ENCODE results near the gene NCKAP5.

The NCKAP5 gene

DNA sequence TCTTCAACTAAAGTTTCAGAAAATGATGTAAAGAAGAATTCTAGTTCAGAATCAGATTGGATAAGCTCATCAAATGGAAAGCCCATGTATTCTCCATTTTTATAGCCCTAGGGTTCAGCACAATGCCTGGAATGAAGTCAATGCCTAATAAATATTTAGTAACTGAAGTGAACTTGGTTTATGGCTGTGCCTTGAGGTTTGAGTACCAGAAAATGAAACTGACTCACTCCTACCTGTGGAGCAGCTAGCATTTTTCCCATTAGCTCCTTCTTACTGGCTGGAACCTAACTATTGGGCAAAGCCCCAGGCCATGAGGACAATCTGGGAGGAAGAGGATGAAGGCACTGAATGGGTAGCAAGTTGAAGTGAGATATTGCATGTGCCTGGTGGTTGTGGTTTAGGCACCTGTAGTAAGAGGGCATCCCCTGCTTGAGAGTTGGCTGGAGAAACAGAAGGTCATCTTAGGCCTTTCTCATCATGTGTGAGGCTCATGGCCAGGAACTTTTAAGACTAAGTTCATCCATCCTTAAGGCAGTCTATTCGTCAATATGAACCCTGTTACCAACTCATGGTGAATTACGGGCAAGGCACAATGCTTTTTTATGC, 813.3 kb downstream of the NCKAP5 start:
- DNase-seq (ENCODE audit: low spot score), result no peak

DNA sequence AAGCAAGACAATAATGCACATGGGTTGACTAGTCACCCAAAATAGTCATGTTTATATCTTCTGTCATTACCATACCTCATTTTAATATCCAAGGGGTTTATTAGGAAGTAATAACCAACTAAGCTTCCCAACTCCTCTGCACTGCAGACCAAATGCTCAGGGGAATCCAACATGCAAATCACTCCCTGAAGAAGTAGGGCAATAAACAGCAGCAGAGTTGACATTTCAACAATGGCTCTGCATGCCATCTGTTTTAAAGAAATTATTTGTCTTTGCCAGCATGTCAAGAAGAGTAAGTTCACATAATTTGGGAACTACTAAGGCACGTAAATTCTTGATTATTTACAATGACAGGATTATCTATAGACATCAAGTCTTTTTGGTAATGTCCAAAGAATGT, 813.9 kb downstream of the NCKAP5 start:
- DNase-seq (ENCODE audit: low spot score), result no peak

DNA sequence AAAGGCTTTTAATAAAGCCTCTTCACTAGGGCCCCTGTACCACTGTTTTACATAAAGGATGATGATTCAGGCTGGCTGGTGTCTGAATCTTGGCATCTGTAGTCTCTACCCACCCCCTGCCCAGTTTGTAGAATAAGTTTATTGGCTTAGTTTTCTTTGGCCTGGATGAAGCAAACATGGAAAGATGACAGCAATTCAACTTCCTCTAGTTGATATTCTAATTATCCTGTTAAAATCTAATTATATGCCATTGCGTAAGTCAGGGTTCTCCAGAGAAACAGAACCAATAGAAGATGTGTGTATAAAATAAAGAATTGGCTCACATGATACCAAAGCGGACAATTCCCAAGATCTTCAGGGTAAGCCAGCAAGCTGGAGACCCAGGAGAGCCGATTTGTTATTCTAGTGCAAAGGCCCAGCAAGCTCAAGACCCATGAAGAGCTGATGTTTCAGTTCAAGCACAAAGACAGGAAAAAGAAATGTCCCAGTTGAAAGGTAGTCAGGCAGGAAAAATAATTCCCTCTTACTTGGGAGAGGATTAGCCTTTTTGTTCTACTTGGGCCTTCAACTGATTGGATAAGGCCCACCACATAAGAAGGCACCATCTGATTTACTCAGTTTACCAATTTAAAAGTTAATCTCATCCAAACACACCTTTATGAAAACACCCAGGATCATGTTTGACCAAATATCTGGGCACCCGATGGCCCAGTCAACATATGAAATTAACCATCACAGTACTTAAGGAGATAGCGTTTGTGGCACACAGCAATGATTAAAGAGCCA, 815.6 kb downstream of the NCKAP5 start:
- DNase-seq (ENCODE audit: low spot score), result no peak

DNA sequence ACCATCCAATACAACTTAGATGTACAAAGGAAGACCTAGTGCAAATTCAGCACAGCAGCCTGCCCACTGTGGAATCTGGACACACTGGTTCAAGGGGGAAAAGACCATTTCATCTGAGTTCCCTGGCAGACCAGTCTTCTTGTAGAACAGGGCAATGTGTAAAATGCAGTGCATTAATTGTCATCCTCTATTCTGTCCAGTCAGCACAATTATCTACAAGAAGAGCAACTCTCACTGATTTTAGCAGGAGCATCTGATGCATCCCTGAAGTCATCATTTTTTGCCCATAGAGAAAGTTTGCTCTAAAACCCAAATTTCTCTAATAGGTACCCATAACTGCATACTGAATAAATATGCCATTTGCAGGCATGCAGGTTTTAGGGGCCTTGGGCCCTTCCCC, 816.4 kb downstream of the NCKAP5 start:
- no peak for DNase-seq (ENCODE audit: low spot score)

DNA sequence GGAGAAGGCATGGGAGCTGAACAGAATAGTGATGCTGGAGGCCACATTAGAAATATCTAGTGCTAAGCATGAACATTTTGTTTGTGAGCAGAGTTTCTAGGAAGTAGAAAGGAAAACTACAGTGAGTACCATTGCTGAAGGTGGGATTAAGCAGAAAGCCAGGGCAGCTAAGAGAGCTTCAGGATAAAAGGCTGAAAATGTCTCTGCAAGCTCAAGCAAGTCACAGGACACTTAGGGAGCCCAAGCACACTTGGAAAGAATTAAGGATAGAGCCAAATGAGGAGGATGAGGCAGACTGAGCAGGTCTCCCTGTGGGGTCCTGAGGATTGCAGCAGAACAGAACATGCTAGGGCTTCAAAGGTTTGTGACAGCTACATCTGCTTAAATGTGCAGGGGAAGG, 817.7 kb downstream of the NCKAP5 start:
- DNase-seq (ENCODE audit: low spot score), result no peak

DNA sequence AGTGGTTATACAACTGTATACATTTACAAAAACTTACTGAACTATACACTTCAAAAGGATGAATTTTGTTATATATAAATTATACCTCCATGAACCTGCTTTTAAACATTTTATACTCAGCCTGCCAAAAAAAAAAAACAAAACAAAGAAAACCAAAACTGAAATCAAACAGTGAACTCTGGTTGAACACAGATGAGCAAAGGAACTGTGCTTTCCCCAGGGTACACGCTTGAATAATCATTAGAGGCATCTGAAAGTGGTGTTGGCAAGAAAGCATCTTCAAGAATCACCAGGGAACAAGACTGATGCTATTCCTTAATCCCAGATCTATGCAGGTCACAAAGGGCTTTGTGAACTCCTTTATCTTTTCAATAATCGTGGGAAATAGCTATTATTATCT, 821.2 kb downstream of the NCKAP5 start:
- DNase-seq (ENCODE audit: low spot score), result no peak

DNA sequence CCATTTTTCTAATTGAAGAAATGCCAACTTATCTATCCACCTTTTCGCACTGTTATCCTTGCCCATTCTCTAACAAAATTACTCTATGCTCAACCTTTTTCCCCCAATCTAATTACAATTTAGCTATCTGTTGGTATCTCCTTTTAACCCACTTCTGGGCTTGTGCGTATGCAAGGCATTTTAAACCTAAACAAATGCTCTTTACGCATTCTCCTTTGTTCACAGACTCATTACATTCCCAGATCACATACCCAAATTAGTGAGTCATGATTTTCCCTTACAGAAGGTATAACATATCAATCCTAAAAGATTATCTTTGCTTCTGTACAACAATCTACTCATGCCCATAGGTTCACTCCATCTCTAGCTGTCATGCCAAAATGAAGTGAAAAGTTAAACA, 826.5 kb downstream of the NCKAP5 start:
- no peak for DNase-seq (ENCODE audit: low spot score)

DNA sequence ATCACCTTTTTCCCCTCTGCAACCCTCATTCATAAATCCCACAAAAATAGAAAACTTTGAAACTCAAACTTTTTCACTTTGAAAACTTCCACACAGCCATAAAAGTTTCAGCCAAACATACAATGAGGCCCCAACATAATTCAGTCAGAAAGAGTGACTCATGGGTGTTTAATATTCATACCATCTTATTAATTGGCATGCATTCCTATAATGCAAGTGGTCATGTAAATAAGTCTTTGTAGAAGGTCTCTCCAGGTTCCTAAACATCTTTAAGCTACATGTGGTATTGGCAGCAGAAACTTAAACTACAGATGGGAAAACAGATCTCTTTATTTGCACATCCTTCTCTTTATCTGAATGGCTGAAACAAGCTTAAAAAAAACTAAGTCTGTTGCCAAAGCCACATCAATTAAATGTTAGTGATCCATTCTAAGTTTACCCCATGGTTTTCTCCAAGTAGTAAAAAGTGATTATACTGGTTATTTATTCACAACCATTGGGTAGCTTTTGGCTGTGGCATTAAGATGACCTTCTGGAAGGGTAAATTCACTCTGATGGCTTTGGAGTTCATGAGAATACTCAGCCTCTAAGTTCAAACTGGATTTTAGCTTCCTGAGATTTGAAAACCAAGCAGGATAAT, 828.1 kb downstream of the NCKAP5 start:
- no peak for DNase-seq (ENCODE audit: low spot score)

DNA sequence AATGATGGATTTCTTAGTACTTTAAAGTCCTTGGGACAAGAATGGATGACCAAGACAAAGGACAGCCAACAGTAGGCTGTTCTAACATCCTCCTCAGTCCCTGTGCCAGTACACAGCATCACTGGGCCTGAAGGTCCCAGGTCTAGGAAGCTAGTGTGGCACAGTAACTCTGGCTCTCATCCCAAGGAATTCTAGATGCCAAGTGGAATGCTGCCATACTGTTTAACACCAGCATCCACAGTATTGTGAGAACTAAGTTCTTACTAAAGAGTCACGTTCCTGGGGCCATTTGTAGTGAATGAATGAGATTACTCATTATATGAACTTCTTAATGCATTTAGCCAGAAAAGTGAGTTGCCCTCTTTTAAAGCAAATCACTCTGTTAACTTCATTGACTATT, 830.0 kb downstream of the NCKAP5 start:
- no peak for DNase-seq (ENCODE audit: low spot score)

DNA sequence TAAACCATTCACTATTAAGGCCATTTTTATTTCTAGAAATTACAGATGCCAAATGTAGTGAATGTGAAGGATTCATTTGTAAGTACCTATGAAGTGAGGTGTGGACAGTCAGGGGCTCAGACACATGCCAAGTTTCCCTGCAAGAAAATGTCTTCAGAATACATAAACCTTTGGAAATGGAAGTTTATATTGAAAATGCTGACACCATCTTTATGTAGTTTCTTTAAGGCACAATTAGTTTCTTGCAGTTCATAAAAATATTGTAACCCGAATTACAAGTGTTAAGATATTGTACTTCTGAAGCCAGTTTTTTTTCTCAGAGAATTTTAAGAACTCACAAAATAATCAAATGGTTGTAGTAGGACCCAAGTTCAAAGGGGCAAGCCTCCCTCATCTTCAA, 832.2 kb downstream of the NCKAP5 start:
- no peak for DNase-seq (ENCODE audit: low spot score)

DNA sequence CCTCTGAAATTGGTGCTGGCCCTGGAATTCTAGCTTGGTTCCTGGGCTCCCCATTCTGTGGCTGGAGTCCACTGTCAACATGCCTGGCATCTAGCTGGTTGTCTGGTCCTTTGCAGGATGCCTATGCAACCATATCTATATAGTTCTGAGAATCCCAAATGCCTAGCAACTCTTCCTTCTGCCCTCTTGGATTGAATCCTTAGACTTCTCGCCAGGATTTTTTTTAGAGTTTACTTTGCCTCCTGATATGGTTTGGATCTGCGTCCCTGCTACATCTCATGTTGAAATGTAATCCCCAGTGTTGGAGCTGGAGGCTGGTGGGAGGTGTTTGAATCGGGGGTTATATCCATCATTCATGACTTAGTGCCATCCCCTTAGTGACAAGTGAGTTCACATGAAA, 833.3 kb downstream of the NCKAP5 start:
- DNase-seq (ENCODE audit: low spot score), result no peak

DNA sequence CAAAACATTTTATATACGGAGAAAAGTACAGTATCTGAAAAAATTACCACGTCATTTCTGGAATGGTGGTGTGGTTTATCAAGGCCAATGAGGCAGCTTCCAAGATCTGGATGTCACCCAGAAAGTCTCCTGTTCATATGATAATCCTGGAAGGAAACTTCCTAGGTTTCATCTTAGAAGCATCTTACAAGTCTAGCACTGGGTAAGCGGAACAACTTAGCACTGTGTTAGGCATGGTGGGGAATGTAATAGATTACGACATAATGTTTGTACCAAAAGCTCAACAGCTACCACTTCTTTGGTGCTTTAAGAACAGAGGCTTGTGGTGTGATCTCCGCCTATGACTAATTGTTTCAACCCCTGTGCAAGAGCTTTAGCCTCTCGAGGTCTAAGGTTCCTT, 835.2 kb downstream of the NCKAP5 start:
- no peak for DNase-seq (ENCODE audit: low spot score)

DNA sequence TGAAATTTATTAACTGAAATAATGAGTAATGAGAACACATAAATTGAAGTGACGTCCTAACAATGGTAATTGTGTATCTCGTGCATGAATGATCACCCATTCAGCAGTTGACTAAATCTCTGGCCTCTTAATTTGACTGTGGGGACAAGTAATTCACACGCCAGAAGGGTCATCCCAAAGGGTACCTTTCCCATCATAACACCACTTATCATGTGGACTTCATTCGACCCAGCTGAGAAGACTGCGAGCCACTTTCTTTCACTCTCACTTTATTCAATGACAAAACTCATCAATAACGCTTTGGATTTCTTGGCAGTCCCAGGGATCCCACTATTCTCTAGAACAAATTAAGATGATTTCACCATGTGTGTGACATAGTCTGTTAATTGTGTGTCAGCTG, 835.6 kb downstream of the NCKAP5 start:
- no peak for DNase-seq (ENCODE audit: low spot score)

DNA sequence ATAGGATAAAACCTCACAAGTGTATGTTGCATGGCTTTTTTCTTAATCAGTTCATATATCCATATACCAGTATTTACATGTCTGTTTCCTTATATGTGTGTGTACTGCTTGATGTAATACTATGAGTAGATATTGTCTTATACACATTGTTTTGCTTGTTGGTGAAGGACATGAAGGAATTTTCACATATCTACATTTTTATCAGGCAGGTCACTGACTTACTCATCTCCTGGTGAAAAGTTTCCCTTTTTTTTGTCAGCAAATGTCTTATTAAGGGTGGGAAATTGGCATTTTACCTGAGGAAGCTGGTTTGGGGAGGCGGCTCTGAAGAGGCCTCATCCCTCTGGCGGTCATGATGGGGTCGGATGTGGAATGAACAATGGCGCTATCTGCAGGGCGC, 836.8 kb downstream of the NCKAP5 start:
- DNase-seq (ENCODE audit: low spot score), result no peak

DNA sequence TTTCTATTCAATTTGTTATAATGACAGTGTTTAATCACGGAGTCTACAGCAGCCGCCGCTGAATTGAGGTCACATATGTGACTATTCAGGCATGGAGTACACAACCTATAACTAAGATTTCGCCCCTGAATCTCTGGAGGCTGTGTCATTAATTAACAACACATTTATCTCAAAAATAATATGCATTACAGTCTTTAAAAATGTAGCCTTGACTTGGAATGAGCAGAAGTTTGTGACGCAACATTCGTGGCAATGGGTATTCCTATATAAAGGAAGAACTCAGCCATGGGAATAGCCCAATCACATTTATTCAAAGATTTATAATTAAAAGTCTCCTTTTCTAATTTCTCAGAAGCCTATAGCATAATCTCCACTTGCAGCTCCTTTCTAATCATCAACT, 837.7 kb downstream of the NCKAP5 start:
- DNase-seq (ENCODE audit: low spot score), result no peak

DNA sequence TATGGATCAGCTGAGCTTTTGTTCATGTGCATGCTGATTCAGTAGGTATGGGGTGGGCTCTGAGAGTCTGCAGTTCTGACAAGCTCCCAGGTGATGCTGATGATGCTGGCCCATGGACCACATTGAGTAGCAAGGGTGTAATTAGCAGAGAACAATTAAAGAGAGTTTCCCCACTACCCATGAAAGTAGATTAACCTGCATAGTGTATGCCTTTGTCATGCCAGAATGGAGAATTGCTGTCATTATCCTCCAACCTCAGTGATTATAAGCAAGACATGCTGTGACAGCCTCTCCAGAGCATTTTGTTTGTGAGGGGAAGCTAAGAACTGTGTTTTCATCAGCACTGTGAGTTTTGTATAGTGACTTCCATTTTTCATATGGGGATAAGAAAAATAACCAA, 838.7 kb downstream of the NCKAP5 start:
- DNase-seq (ENCODE audit: low spot score), result no peak

DNA sequence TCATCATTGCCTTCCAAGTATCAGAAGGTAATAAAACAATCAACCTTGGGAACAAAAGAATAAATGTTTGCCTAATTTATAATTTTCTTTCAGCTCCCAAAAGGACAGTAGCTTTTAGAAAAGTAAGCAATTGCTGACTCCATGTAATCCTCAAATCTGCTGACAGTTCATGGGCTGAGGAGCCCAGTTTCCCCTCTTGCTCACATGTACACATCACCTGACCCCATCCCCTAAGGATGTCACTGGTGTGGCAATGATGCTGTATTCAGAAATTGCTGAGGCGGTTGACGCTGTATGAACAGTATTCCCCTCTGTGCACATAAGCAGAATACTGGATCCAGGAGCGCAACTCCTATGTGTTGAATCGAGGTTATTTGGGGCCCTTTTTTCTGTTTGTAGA, 842.1 kb downstream of the NCKAP5 start:
- DNase-seq (ENCODE audit: low spot score), result no peak

DNA sequence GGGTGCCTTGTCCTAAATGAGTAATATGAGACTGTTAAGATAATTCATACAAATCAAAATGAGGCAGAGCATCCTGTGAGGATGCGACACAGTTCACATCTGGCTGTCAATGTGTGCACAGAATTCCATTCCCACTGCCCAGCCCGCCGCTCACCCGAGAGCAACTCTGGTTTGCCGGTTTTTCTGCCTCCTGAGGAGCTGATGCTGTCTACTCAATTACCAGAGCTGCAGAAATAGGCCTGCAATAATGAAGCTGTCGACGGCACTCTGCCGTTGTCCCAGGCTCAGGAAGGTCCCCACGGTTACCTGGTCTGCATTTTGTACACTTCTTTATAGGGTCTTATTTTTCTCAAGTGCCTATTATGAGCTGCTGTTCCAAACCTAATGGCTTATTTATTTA, 842.5 kb downstream of the NCKAP5 start:
- no peak for DNase-seq (ENCODE audit: low spot score)

DNA sequence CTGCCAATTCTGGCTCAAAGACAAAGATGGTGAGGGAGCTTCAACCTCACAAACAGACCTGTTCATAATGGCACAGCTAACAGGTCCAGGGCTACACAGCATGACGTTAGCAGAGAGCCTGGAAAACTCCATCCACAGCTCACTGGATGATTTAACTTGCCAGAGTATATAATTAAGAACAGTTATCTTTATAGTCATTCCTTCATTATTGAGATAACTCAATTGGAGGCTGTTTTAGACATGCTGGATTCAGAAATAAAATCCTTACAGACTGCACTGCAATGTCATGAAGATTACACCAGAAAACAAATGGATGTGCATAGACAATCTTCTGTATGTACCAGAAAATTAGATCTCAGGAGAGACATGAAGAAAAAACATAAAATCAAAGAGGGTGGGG, 843.1 kb downstream of the NCKAP5 start:
- no peak for DNase-seq (ENCODE audit: low spot score)

DNA sequence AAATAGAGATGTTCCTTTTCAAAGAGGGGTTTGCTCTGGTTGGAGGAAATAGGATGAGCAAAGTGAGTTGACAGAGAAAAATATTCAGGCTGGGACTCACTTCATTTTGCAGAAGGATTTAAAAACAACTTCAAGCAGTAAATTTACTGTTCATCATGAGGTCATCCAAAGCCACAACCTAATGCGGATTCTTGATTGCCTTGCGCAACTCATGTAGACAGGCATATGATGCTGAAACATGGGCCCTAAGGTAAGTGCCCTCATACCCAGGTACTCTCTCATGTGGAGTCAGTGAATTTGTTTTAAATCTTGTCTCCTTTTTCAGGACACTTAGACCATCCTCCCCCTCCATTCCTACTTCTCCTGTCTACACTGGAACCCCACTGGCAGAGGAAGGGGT, 846.3 kb downstream of the NCKAP5 start:
- DNase-seq (ENCODE audit: low spot score), result no peak

DNA sequence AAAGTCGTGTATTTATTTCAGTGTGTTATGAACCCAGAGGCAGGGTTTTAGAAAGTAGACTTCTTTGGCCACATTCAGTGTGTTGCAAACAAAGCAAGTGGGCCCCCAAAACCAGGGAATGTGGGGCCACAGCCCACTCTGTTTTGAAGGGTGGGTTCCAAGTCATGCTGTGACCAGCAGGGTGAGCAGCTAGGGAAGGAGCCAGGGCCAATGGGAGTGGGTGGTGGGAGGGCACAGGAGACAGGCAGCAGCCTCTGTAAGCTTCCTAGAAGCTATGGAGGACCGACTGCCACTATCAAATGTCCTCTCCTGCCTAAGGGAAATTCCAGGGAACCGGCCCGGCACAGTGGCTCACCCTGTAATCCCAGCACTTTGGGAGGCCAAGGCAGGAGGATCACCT, 847.9 kb downstream of the NCKAP5 start:
- no peak for DNase-seq (ENCODE audit: low spot score)

DNA sequence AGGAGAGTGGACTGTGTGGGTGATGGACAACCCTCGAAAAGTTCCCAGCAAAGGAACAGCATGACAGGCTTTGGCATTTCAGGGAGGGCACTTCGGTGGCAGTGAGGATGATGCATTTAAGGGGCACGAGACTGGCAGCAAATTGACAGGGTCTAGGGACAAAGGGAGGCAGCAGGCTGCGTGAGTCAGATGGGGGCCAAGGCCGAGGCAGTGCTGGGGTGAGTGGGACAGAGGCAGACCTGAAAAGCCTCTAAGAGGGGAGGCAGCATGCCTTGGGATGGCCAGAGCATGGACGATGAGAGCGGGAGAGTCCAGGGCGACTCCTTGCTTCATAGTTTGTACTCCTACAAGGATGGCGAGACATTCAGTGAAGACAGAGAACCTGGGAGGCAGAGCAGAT, 848.8 kb downstream of the NCKAP5 start:
- DNase-seq (ENCODE audit: low spot score), result no peak

DNA sequence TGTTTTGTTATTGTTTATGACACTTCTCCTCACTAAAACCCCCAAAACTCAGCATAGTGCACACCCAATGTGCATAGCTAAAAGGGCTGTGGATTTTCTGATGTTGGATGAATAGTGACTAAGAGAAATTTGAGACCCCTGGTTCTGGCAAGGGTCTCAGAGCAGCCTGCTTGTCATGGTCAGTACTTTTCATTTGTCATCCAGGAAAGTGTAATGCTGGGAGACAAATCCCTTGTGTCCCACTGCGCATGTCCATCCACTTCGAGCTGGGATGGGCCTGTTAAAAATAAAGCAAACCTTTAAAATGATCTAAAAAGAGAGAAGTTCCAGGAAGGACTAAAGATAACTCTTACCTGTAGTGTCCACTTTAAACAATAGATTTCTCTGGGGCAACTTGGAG, 851.3 kb downstream of the NCKAP5 start:
- DNase-seq (ENCODE audit: low spot score), result no peak

Data from left forelimb (tissue), 1 donor.